GM12878 (cell line): ENCODE measurements around the gene HIVEP3. TPM values are rescaled to one million over a fixed set of nuclear protein-coding genes. Genes with fewer than 3 reads are reported as not detected.

ENCODE experiments used
- ATAC-seq: fragments of 200-7000 bp; cut with Tn5 transposase; 3 replicates; pipeline ENCODE4 v1.9.1; 2020; ENCODE audit warnings: mild to moderate bottlenecking, moderate library complexity
- BruUV-seq: library from RNA; stranded (reverse); fragments of 400-500 nt; replicated peaks from 2 replicates; lab custom pipeline; 2021; lab: Mats Ljungman, UMichigan
- CTCF ChIA-PET: fragments of 300-600 bp; sonication (Branson Sonifier 250); formaldehyde crosslinking; extraction: SDS; loops from one replicate; lab custom pipeline; 2021; ENCODE audit warnings: inconsistent platforms; lab: Yijun Ruan, JAX
- POLR2A ChIA-PET: fragments of 350-600 bp; formaldehyde crosslinking; extraction: SDS; loops from one replicate; lab custom pipeline; 2021; ENCODE audit warnings: inconsistent platforms; lab: Charles Lee
- RAD21 ChIA-PET: fragments of 300-600 bp; sonication (Branson Sonifier 250); formaldehyde crosslinking; loops from one replicate; lab custom pipeline; 2023; ENCODE audit warnings: antibody characterized with exemption; ENCODE audit not compliant: unreplicated experiment; lab: Charles Lee
- SMC1A ChIA-PET: fragments of 300-600 bp; sonication (Branson Sonifier 250); formaldehyde crosslinking; loops from one replicate; lab custom pipeline; 2023; ENCODE audit not compliant: unreplicated experiment, uncharacterized antibody; lab: Charles Lee
- DNase-seq: peaks from one replicate; pipeline ENCODE4 v3.0.0-alpha.2; 2011; ENCODE audit warnings: low read depth, low spot score
- FAIRE-seq: peaks from 3 replicates; lab custom pipeline; 2011; peaks lifted over from hg19 to GRCh38; lab: Jason Lieb, UNC
- H2AFZ ChIP-seq: 2 replicates; pipeline ENCODE4 v1.6.0; 2011; ENCODE audit warnings: low read depth, low read length, control low read depth; ENCODE audit not compliant: control insufficient read depth
- H3K27ac ChIP-seq: 2 replicates; pipeline ENCODE4 v1.5.1; 2011; ENCODE audit warnings: control low read depth; ENCODE audit not compliant: control insufficient read depth, insufficient read depth
- H3K27me3 ChIP-seq, 2 experiments: replicated peaks in 1 of 2; 2 replicates each; pipeline versions ENCODE4 v1.6.0 to v1.6.1; 2011; ENCODE audit warnings: low read length in 1 of 2; ENCODE audit not compliant: control insufficient read depth in 2 of 2, insufficient read depth in 2 of 2
- H3K36me3 ChIP-seq, 2 experiments: 2 replicates each; pipeline ENCODE4 v1.5.1; 2011; ENCODE audit warnings: low read length in 1 of 2; ENCODE audit not compliant: control insufficient read depth in 2 of 2, insufficient read depth in 2 of 2
- H3K4me1 ChIP-seq: 2 replicates; pipeline ENCODE4 v1.6.1; 2011; ENCODE audit warnings: mild to moderate bottlenecking, low read length, moderate library complexity, mixed read lengths; ENCODE audit not compliant: control insufficient read depth, insufficient read depth
- H3K4me2 ChIP-seq: 2 replicates; pipeline ENCODE4 v1.6.0; 2011; ENCODE audit warnings: control low read depth; ENCODE audit not compliant: control insufficient read depth, insufficient read depth
- H3K4me3 ChIP-seq: fragments of 200-600 bp; sonication (generic); 2 replicates; pipeline ENCODE4 v1.5.1; 2016
- H3K79me2 ChIP-seq: 2 replicates; pipeline ENCODE4 v1.6.0; 2011; ENCODE audit warnings: low read length; ENCODE audit not compliant: control insufficient read depth, insufficient read depth
- H3K9ac ChIP-seq: 2 replicates; pipeline ENCODE4 v1.8.0; 2011; ENCODE audit warnings: low read length, control low read depth, mixed read lengths; ENCODE audit not compliant: control insufficient read depth, insufficient read depth
- H3K9me3 ChIP-seq: replicated peaks from 3 replicates; pipeline ENCODE4 v1.5.1; 2011; ENCODE audit warnings: mild to moderate bottlenecking, low read length; ENCODE audit not compliant: control insufficient read depth, insufficient read depth
- H4K20me1 ChIP-seq: 2 replicates; pipeline ENCODE4 v1.6.0; 2011; ENCODE audit not compliant: control insufficient read depth, insufficient read depth
- ATF2 ChIP-seq: IDR thresholded peaks from 2 replicates; pipeline ENCODE4 v1.6.1; 2012; ENCODE audit warnings: low read length, inconsistent platforms
- BHLHE40 ChIP-seq, 2 experiments: fragments of 450-650 bp in 1 of 2; IDR thresholded peaks; 2 replicates each; pipeline ENCODE4 v1.6.1; 2011 to 2017; ENCODE audit warnings: low read depth in 2 of 2, borderline replicate concordance in 1 of 2, improper control_type of control experiment in 1 of 2, low read length in 1 of 2, mild to moderate bottlenecking in 1 of 2
- CREM ChIP-seq: IDR thresholded peaks from 2 replicates; pipeline ENCODE4 v1.6.1; 2014; ENCODE audit warnings: antibody characterized with exemption, low read depth
- FOXM1 ChIP-seq: IDR thresholded peaks from 2 replicates; pipeline ENCODE4 v1.6.1; 2012; ENCODE audit warnings: low read depth, mild to moderate bottlenecking, inconsistent platforms, low read length, moderate library complexity
- HDAC2 ChIP-seq: fragments of 200-600 bp; sonication (generic); IDR thresholded peaks from 2 replicates; pipeline ENCODE4 v1.6.1; 2017
- MEF2B ChIP-seq: fragments of 450-650 bp; IDR thresholded peaks from 2 replicates; pipeline ENCODE4 v1.6.1; 2018; ENCODE audit warnings: mild to moderate bottlenecking, moderate library complexity; ENCODE audit not compliant: partially characterized antibody, poor library complexity, severe bottlenecking
- POLR2AphosphoS2 ChIP-seq: IDR thresholded peaks from 2 replicates; pipeline ENCODE4 v1.6.1; 2011; ENCODE audit warnings: low read depth, mild to moderate bottlenecking, low read length, improper control_type of control experiment, moderate library complexity
- ZNF384 ChIP-seq: IDR thresholded peaks from 2 replicates; pipeline ENCODE4 v1.6.1; 2012; ENCODE audit warnings: low read depth, mild to moderate bottlenecking, low read length, improper control_type of control experiment, borderline replicate concordance
- WGBS: methylation state at CpG from one replicate; pipeline ENCODE4 v1.1.6; 2016; ENCODE audit warnings: low lambda C conversion rate; ENCODE audit not compliant: insufficient replicate concordance, insufficient coverage; ENCODE audit errors: missing lambda C conversion rate; 5-methylcytosine and 5-hydroxymethylcytosine counted together
- in situ Hi-C: fragments of 300-500 bp; cut with MboI; formaldehyde crosslinking; loops from 9 replicates; pipeline ENCODE4 v1.14.3; 2018; ENCODE audit warnings: mixed read lengths
- intact Hi-C: fragments of 100-400 bp; cut with micrococcal nuclease; formaldehyde crosslinking; loops from one replicate; pipeline ENCODE4 v1.14.2; 2022; ENCODE audit not compliant: unreplicated experiment
- polyA plus RNA-seq, 11 experiments: library from polyadenylated mRNA; depleted of rRNA in 4 of 11; unstranded in 6 of 11; stranded (reverse) in 5 of 11; fragments of >200 nt; fragmentation: Nextera tagmentation in 4 of 11; fragmentation: Illumina TruSeq in 1 of 11; extraction: Ambion mirVana in 4 of 11; extraction: Trizol in 1 of 11; gene quantifications; 1 replicate in 1 of 11; 2 replicates in 10 of 11; pipeline versions ENCODE4 v1.2.1 to v1.2.3, GENCODE V29; 2011 to 2016; ENCODE audit warnings: inconsistent platforms in 2 of 11, missing spikeins in 2 of 11, low read depth in 1 of 11
- total RNA-seq, 4 experiments: library from RNA; depleted of rRNA in 3 of 4; stranded (reverse); fragments of >200 nt in 3 of 4; fragmentation: Illumina TruSeq in 1 of 4; extraction: Trizol in 1 of 4; gene quantifications; 2 replicates each; pipeline versions ENCODE4 v1.2.1 to v1.2.3, GENCODE V29; 2013 to 2021
- TF ChIP-seq, protein P1 (sequence below): fragments of 450-650 bp; IDR thresholded peaks from 2 replicates; pipeline ENCODE4 v1.6.1; 2017; ENCODE audit warnings: mild to moderate bottlenecking, moderate library complexity
- TF ChIP-seq, protein P2 (sequence below): fragments of 450-650 bp; IDR thresholded peaks from 2 replicates; pipeline ENCODE4 v1.6.1; 2016; ENCODE audit warnings: mild to moderate bottlenecking, moderate library complexity, borderline replicate concordance

The HIVEP3 gene
- total and polyA plus RNA-seq, 10 of the 15 experiments (the other 5 are each of a cell fraction or from before 2014, with no cell fraction given), result 1.8 to 13.6 (median 3.8) TPM

- in situ Hi-C loops, result no loop called here
- ATAC-seq (peak; percentile 31), DNase-seq (no peak), FAIRE-seq (no peak)
- ChIA-PET SMC1A (interaction anchor here (0.8 to 12.5 kb wide), 29 partner anchors 10 to 223 kb away, joined by 3 to 126 read pairs (median 4); no protein-coding TSS in a partner anchor), RAD21 (interaction anchor here (0.8 to 18.2 kb wide), 18 partner anchors 10 to 158 kb away, joined by 3 to 262 read pairs (median 7); no protein-coding TSS in a partner anchor), CTCF (interaction anchor here (0.6 to 8.4 kb wide), 11 partner anchors 14 to 520 kb away, joined by 3 to 63 read pairs (median 5); no protein-coding TSS in a partner anchor), POLR2A (interaction anchor here (0.7 to 2.8 kb wide), 13 partner anchors 9 to 160 kb away, joined by 3 to 18 read pairs (median 5); no protein-coding TSS in a partner anchor)
- no peak overlapping the region for H3K9ac ChIP-seq
- BruUV-seq, result no TSS peak
- TF ChIP-seq CREM, result no peak
- no peak for TF ChIP-seq HDAC2
- TF ChIP-seq FOXM1, result no peak
- no peak for TF ChIP-seq POLR2AphosphoS2
- no peak for TF ChIP-seq ATF2
- TF ChIP-seq, protein P1, sequence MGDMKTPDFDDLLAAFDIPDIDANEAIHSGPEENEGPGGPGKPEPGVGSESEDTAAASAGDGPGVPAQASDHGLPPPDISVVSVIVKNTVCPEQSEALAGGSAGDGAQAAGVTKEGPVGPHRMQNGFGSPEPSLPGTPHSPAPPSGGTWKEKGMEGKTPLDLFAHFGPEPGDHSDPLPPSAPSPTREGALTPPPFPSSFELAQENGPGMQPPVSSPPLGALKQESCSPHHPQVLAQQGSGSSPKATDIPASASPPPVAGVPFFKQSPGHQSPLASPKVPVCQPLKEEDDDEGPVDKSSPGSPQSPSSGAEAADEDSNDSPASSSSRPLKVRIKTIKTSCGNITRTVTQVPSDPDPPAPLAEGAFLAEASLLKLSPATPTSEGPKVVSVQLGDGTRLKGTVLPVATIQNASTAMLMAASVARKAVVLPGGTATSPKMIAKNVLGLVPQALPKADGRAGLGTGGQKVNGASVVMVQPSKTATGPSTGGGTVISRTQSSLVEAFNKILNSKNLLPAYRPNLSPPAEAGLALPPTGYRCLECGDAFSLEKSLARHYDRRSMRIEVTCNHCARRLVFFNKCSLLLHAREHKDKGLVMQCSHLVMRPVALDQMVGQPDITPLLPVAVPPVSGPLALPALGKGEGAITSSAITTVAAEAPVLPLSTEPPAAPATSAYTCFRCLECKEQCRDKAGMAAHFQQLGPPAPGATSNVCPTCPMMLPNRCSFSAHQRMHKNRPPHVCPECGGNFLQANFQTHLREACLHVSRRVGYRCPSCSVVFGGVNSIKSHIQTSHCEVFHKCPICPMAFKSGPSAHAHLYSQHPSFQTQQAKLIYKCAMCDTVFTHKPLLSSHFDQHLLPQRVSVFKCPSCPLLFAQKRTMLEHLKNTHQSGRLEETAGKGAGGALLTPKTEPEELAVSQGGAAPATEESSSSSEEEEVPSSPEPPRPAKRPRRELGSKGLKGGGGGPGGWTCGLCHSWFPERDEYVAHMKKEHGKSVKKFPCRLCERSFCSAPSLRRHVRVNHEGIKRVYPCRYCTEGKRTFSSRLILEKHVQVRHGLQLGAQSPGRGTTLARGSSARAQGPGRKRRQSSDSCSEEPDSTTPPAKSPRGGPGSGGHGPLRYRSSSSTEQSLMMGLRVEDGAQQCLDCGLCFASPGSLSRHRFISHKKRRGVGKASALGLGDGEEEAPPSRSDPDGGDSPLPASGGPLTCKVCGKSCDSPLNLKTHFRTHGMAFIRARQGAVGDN, result 0 out of 2 replicates have a peak, but pooled peaks have one; percentile 50
- TF ChIP-seq MEF2B, result peak; percentile 59
- TF ChIP-seq ZNF384, result peak; percentile 52; the same call in 1 of the 2 replicates
- no peak for TF ChIP-seq BHLHE40 (IDR thresholded peaks at IDR 0.05; ENCODE audit: borderline replicate concordance in 1 of 2, low read depth in 2 of 2, low read length in 1 of 2)
- TF ChIP-seq, protein P2, sequence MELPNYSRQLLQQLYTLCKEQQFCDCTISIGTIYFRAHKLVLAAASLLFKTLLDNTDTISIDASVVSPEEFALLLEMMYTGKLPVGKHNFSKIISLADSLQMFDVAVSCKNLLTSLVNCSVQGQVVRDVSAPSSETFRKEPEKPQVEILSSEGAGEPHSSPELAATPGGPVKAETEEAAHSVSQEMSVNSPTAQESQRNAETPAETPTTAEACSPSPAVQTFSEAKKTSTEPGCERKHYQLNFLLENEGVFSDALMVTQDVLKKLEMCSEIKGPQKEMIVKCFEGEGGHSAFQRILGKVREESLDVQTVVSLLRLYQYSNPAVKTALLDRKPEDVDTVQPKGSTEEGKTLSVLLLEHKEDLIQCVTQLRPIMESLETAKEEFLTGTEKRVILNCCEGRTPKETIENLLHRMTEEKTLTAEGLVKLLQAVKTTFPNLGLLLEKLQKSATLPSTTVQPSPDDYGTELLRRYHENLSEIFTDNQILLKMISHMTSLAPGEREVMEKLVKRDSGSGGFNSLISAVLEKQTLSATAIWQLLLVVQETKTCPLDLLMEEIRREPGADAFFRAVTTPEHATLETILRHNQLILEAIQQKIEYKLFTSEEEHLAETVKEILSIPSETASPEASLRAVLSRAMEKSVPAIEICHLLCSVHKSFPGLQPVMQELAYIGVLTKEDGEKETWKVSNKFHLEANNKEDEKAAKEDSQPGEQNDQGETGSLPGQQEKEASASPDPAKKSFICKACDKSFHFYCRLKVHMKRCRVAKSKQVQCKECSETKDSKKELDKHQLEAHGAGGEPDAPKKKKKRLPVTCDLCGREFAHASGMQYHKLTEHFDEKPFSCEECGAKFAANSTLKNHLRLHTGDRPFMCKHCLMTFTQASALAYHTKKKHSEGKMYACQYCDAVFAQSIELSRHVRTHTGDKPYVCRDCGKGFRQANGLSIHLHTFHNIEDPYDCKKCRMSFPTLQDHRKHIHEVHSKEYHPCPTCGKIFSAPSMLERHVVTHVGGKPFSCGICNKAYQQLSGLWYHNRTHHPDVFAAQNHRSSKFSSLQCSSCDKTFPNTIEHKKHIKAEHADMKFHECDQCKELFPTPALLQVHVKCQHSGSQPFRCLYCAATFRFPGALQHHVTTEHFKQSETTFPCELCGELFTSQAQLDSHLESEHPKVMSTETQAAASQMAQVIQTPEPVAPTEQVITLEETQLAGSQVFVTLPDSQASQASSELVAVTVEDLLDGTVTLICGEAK, result no peak
- no peak overlapping the region for H2AFZ ChIP-seq
- H3K36me3 ChIP-seq, result no peaks in the 10 kb centered on the region
- peaks cover 13% of the 10 kb centered on the region for H3K4me1 ChIP-seq
- H3K27me3 ChIP-seq, result no peaks in the 10 kb centered on the region
- 91% methylated on average over 3 of the region's 3 CpGs for WGBS
- H3K9me3 ChIP-seq, result no peaks in the 10 kb centered on the region
- H3K27ac ChIP-seq, result no peak overlapping the region
- H4K20me1 ChIP-seq, result no peaks in the 10 kb centered on the region
- intact Hi-C loops, result no loop called here
- no peak overlapping the region for H3K4me2 ChIP-seq
- peaks cover 9% of the 10 kb centered on the region for H3K79me2 ChIP-seq
- no peak overlapping the region for H3K4me3 ChIP-seq
These were observed 265.1 kb downstream of the HIVEP3 start for GRCh38 chr1:41653574-41653973.
